Suprapubic skin (tissue), 4 donors: Measurements from ENCODE around the gene MBOAT7.
"Not testable (repeated sequence)": the region's sequence is repeated elsewhere in the genome, so short reads cannot be mapped to it uniquely, and the experiment has no call there.

Source experiments
- EP300 ChIP-seq: sonication (generic); formaldehyde crosslinking; IDR thresholded peaks from one replicate; pipeline ENCODE4 v1.6.1; 2017; ENCODE audit warnings: antibody characterized with exemption
- POLR2A ChIP-seq, 2 donors: fragments of 450-650 bp; IDR thresholded peaks; one replicate each; pipeline ENCODE4 v1.6.1; 2017; ENCODE audit warnings: antibody characterized with exemption in 2 of 2, mild to moderate bottlenecking in 2 of 2, moderate library complexity in 2 of 2
- POLR2AphosphoS5 ChIP-seq, 3 donors: sonication (generic); formaldehyde crosslinking; IDR thresholded peaks; one replicate each; pipeline ENCODE4 v1.6.1; 2017; ENCODE audit warnings: antibody characterized with exemption in 3 of 3
- TF ChIP-seq, protein P1 (sequence below), 2 donors: fragments of 200-600 bp in 1 of 2; fragments of 450-650 bp in 1 of 2; sonication (generic) in 1 of 2; IDR thresholded peaks; one replicate each; pipeline ENCODE4 v1.5.1; 2016 to 2019; ENCODE audit warnings: antibody characterized with exemption in 2 of 2, mild to moderate bottlenecking in 1 of 2, moderate library complexity in 1 of 2

- TF ChIP-seq, protein P1, sequence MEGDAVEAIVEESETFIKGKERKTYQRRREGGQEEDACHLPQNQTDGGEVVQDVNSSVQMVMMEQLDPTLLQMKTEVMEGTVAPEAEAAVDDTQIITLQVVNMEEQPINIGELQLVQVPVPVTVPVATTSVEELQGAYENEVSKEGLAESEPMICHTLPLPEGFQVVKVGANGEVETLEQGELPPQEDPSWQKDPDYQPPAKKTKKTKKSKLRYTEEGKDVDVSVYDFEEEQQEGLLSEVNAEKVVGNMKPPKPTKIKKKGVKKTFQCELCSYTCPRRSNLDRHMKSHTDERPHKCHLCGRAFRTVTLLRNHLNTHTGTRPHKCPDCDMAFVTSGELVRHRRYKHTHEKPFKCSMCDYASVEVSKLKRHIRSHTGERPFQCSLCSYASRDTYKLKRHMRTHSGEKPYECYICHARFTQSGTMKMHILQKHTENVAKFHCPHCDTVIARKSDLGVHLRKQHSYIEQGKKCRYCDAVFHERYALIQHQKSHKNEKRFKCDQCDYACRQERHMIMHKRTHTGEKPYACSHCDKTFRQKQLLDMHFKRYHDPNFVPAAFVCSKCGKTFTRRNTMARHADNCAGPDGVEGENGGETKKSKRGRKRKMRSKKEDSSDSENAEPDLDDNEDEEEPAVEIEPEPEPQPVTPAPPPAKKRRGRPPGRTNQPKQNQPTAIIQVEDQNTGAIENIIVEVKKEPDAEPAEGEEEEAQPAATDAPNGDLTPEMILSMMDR (IDR thresholded peaks at IDR 0.05) = not testable (repeated sequence)
- TF ChIP-seq POLR2A (IDR thresholded peaks at IDR 0.05); POLR2AphosphoS5 (IDR thresholded peaks at IDR 0.05); EP300: not testable (repeated sequence)
Measured at GRCh38 chr19:54171736-54172431, 17.5 kb downstream of the MBOAT7 start.
